ENCODE measurements around the gene MAGEB10. TPM values are rescaled to one million over a fixed set of nuclear protein-coding genes. Genes with fewer than 3 reads are reported as not detected.

The MAGEB10 gene
- total RNA-seq, 1 experiment from 2014 or later, result not detected

DNA sequence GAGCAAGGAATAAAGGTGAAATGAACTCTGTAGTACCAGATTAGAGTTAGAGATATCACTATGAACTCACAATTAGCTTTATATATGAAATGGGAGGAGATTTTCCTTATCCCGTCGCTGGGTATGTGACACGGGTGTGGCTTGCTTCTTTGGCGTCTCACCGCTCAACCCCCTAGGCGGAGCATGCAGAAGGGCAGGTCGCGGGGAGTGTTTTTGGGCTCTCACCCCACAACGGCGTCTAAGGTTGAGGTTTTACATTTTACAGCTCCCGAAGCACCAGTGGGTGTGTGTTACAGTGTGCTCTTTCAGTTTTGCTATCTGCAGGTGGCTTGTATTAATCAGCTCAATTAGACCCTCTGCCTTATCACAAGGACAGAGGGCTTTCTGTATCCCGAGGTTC is 42.1 kb upstream of the MAGEB10 start:
- no peak overlapping the region for H2AFZ ChIP-seq (ENCODE audit: low read depth, low read length, poor library complexity, severe bottlenecking)
- TF ChIP-seq ELF1 (IDR thresholded peaks at IDR 0.05; ENCODE audit: borderline replicate concordance, low read depth) (no peak), EGR1 (IDR thresholded peaks at IDR 0.05; ENCODE audit: low read depth) (no peak), EZH2 (IDR thresholded peaks at IDR 0.05) (no peak), CTCF (IDR thresholded peaks at IDR 0.05 in 2 of 3, conservative IDR thresholded peaks at IDR 0.05 in 1 of 3; ENCODE audit: borderline replicate concordance in 1 of 3, insufficient read depth in 1 of 3, low read depth in 2 of 3, low read length in 2 of 3) (no peak), ZNF274 (IDR thresholded peaks at IDR 0.05; ENCODE audit: low read depth, low read length) (no peak), CEBPB (IDR thresholded peaks at IDR 0.05; ENCODE audit: low read depth) (no peak), POLR2AphosphoS5 (IDR thresholded peaks at IDR 0.05; ENCODE audit: low read depth, low read length) (no peak), POLR2A (IDR thresholded peaks at IDR 0.05; ENCODE audit: borderline replicate concordance, extremely low read depth, insufficient read depth, insufficient read length) (no peak), SIN3A (IDR thresholded peaks at IDR 0.05; ENCODE audit: low read depth) (no peak), JUND (IDR thresholded peaks at IDR 0.05) (no peak)
- TF ChIP-seq, protein P1, sequence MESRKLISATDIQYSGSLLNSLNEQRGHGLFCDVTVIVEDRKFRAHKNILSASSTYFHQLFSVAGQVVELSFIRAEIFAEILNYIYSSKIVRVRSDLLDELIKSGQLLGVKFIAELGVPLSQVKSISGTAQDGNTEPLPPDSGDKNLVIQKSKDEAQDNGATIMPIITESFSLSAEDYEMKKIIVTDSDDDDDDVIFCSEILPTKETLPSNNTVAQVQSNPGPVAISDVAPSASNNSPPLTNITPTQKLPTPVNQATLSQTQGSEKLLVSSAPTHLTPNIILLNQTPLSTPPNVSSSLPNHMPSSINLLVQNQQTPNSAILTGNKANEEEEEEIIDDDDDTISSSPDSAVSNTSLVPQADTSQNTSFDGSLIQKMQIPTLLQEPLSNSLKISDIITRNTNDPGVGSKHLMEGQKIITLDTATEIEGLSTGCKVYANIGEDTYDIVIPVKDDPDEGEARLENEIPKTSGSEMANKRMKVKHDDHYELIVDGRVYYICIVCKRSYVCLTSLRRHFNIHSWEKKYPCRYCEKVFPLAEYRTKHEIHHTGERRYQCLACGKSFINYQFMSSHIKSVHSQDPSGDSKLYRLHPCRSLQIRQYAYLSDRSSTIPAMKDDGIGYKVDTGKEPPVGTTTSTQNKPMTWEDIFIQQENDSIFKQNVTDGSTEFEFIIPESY (IDR thresholded peaks at IDR 0.05; ENCODE audit: extremely low read depth, insufficient replicate concordance, low read length), result no peak

More for the DNA sequence above, 42.1 kb upstream of the MAGEB10 start:
- Histone ChIP-seq H3K9me3 (ENCODE audit: control insufficient read depth in 1 of 2, insufficient read depth in 1 of 2, low read depth in 1 of 2, low read length in 2 of 2) (no peaks in the 10 kb centered on the region), H3K4me2 (ENCODE audit: low read length) (no peak overlapping the region), H3K4me3 (replicated peaks in 1 of 2; ENCODE audit: low read depth in 1 of 2, low read length in 2 of 2) (no peak overlapping the region), H4K20me1 (ENCODE audit: insufficient read depth) (no peaks in the 10 kb centered on the region), H3K27ac (ENCODE audit: low read depth, low read length) (no peak overlapping the region), H3K36me3 (ENCODE audit: control insufficient read depth in 1 of 2, insufficient read depth in 2 of 2, low read length in 2 of 2) (no peaks in the 10 kb centered on the region), H3K4me1 (ENCODE audit: control insufficient read depth in 1 of 2, insufficient read depth in 2 of 2, low read length in 2 of 2) (no peaks in the 10 kb centered on the region), H3K9me2 (ENCODE audit: insufficient read depth) (no peaks in the 10 kb centered on the region), H3K79me2 (ENCODE audit: insufficient read depth, low read length) (no peaks in the 10 kb centered on the region), H3K27me3 (ENCODE audit: insufficient read depth, low read length) (no peaks in the 10 kb centered on the region), H3K9ac (ENCODE audit: low read length) (no peak overlapping the region)
- ATAC-seq (no peak), DNase-seq (ENCODE audit: low read depth, low spot score) (no peak)
- POLR2A ChIA-PET, result no interaction called here
- RAD21 ChIA-PET (ENCODE audit: low non-redundant PET in 1 of 2, low total read pairs in 2 of 2, uncharacterized antibody in 2 of 2, unreplicated experiment in 2 of 2), result no interaction called here
- BruUV-seq (replicated peaks), result no TSS peak
- CTCF ChIA-PET, result no interaction called here
- intact Hi-C loops (cut with micrococcal nuclease), result no loop called here
